HepG2 (cell line): ENCODE data around the gene FAM222A. TPM values are rescaled to one million over a fixed set of nuclear protein-coding genes. Genes with fewer than 3 reads are reported as not detected.

Source experiments
- ATAC-seq: fragments of 200-7000 bp; cut with Tn5 transposase; 3 replicates; pipeline ENCODE4 v1.9.1; 2020; ENCODE audit warnings: mild to moderate bottlenecking, moderate library complexity
- BruUV-seq: library from RNA; stranded (reverse); fragments of 400-500 nt; replicated peaks from 2 replicates; lab custom pipeline; 2021; lab: Mats Ljungman, UMichigan
- CTCF ChIA-PET: fragments of 300-600 bp; formaldehyde crosslinking; extraction: SDS; loops from one replicate; lab custom pipeline; 2021; ENCODE audit warnings: low total read pairs, inconsistent platforms, low intra/inter-chr PET ratio; lab: Yijun Ruan, JAX
- POLR2A ChIA-PET: fragments of 350-600 bp; sonication (Branson Sonifier 250); formaldehyde crosslinking; loops from one replicate; lab custom pipeline; 2020; ENCODE audit warnings: antibody characterized with exemption, inconsistent platforms; lab: Yijun Ruan, JAX
- DNase-seq: peaks from one replicate; pipeline ENCODE4 v3.0.0-alpha.2; 2015; ENCODE audit warnings: low spot score
- FAIRE-seq: peaks from 3 replicates; lab custom pipeline; 2011; peaks lifted over from hg19 to GRCh38; lab: Jason Lieb, UNC
- H2AFZ ChIP-seq: one replicate; pipeline ENCODE4 v1.6.1; 2011; ENCODE audit warnings: low read length, inconsistent platforms
- H3K27ac ChIP-seq: fragments of 300-600 bp; 3 replicates; pipeline ENCODE4 v1.8.0; 2011; ENCODE audit warnings: mixed run types, mild to moderate bottlenecking, mixed read lengths, low read length, inconsistent platforms; ENCODE audit not compliant: insufficient read depth; ENCODE audit errors: extremely low read length
- H3K27me3 ChIP-seq, 2 experiments: fragments of 200-600 bp in 1 of 2; 2 replicates in 1 of 2; 3 replicates in 1 of 2; pipeline versions ENCODE4 v1.6.0 to v1.8.0; 2011; ENCODE audit warnings: low read length in 2 of 2, mild to moderate bottlenecking in 2 of 2, moderate library complexity in 2 of 2, inconsistent platforms in 1 of 2; ENCODE audit not compliant: insufficient read depth in 2 of 2, control insufficient read depth in 1 of 2
- H3K36me3 ChIP-seq, 2 experiments: fragments of 200-600 bp in 1 of 2; replicated peaks in 1 of 2; 2 replicates in 1 of 2; 3 replicates in 1 of 2; pipeline versions ENCODE4 v1.5.1 to v1.8.0; 2011; ENCODE audit warnings: low read length in 2 of 2, inconsistent platforms in 1 of 2; ENCODE audit not compliant: insufficient read depth in 2 of 2, control insufficient read depth in 1 of 2
- H3K4me1 ChIP-seq: 2 replicates; pipeline ENCODE4 v1.5.1; 2012; ENCODE audit warnings: low read length, inconsistent platforms; ENCODE audit not compliant: insufficient read depth
- H3K4me2 ChIP-seq: 2 replicates; pipeline ENCODE4 v1.6.0; 2011; ENCODE audit warnings: low read depth, low read length, inconsistent platforms
- H3K4me3 ChIP-seq, 3 experiments: fragments of 200-600 bp in 1 of 3; sonication (generic), shearing (Covaris generic) in 1 of 3; replicated peaks in 1 of 3; 2 replicates each; pipeline ENCODE4 v1.5.1; 2011 to 2016; ENCODE audit warnings: low read length in 3 of 3, inconsistent platforms in 2 of 3, low read depth in 2 of 3, mild to moderate bottlenecking in 2 of 3, control low read depth in 1 of 3, mixed read lengths in 1 of 3; ENCODE audit not compliant: insufficient read depth in 1 of 3
- H3K79me2 ChIP-seq: one replicate; pipeline ENCODE4 v1.6.1; 2011; ENCODE audit warnings: low read length, inconsistent platforms; ENCODE audit not compliant: insufficient read depth
- H3K9ac ChIP-seq: 2 replicates; pipeline ENCODE4 v1.6.0; 2011; ENCODE audit warnings: mild to moderate bottlenecking, low read depth, low read length, inconsistent platforms; ENCODE audit not compliant: insufficient read depth
- H3K9me3 ChIP-seq: 2 replicates; pipeline ENCODE4 v1.5.1; 2012; ENCODE audit warnings: mild to moderate bottlenecking, low read length
- H4K20me1 ChIP-seq: 2 replicates; pipeline ENCODE4 v1.6.0; 2011; ENCODE audit warnings: inconsistent platforms, mild to moderate bottlenecking, low read length, moderate library complexity; ENCODE audit not compliant: insufficient read depth
- ADNP ChIP-seq: sonication (generic); formaldehyde crosslinking; IDR thresholded peaks from 2 replicates; pipeline ENCODE4 v1.4.0; 2020; ENCODE audit warnings: missing genetic modification reagents
- AGO2 ChIP-seq: fragments of 200-400 bp; formaldehyde crosslinking; optimal IDR thresholded peaks from 2 replicates; pipeline ENCODE3; 2017; ENCODE audit warnings: mild to moderate bottlenecking, low read depth, low read length, moderate library complexity
- HIC2 ChIP-seq: sonication (generic); formaldehyde crosslinking; IDR thresholded peaks from 2 replicates; pipeline ENCODE4 v1.9.0; 2022; ENCODE audit warnings: low read depth, missing genetic modification reagents
- IRX3 ChIP-seq: sonication (generic); formaldehyde crosslinking; IDR thresholded peaks from 2 replicates; pipeline ENCODE4 v1.8.1; 2023; ENCODE audit warnings: mild to moderate bottlenecking, low read depth, missing genetic modification reagents, borderline replicate concordance
- MAX ChIP-seq: IDR thresholded peaks from 2 replicates; pipeline ENCODE4 v1.6.1; 2012; ENCODE audit warnings: inconsistent platforms
- NRL ChIP-seq: sonication (generic); formaldehyde crosslinking; IDR thresholded peaks from 2 replicates; pipeline ENCODE4 v1.5.0; 2020; ENCODE audit warnings: missing genetic modification reagents, mild to moderate bottlenecking, moderate library complexity, borderline replicate concordance
- REPIN1 ChIP-seq: sonication (generic); formaldehyde crosslinking; IDR thresholded peaks from 2 replicates; pipeline ENCODE4 v1.8.0; 2022; ENCODE audit warnings: missing genetic modification reagents, low read depth, mild to moderate bottlenecking, borderline replicate concordance
- ZBTB39 ChIP-seq: sonication (generic); formaldehyde crosslinking; IDR thresholded peaks from 2 replicates; pipeline ENCODE4 v1.5.0; 2020; ENCODE audit warnings: missing genetic modification reagents
- ZKSCAN1 ChIP-seq: fragments of 150-350 bp; IDR thresholded peaks from 2 replicates; pipeline ENCODE4 v1.6.1; 2014; ENCODE audit warnings: low read length
- ZNF407 ChIP-seq: sonication (generic); formaldehyde crosslinking; IDR thresholded peaks from one replicate; pipeline ENCODE4 v1.5.1; 2020; ENCODE audit warnings: mild to moderate bottlenecking, missing genetic modification reagents; ENCODE audit errors: not compliant biosample characterization
- ZNF629 ChIP-seq: sonication (generic); formaldehyde crosslinking; conservative IDR thresholded peaks from 2 replicates; pipeline ENCODE4 v1.5.0; 2020; ENCODE audit warnings: missing genetic modification reagents
- WGBS: methylation state at CpG from one replicate; pipeline ENCODE4 v1.1.6; 2017; ENCODE audit warnings: low lambda C conversion rate; 5-methylcytosine and 5-hydroxymethylcytosine counted together
- in situ Hi-C: cut with HindIII; loops from 2 replicates; pipeline ENCODE4 v1.10.0; 2017; ENCODE audit warnings: low pct_unique_long_range_greater_than_20kb; ENCODE audit not compliant: extremely low pct_ligation_motif_present
- intact Hi-C: fragments of 100-400 bp; cut with micrococcal nuclease; formaldehyde crosslinking; loops from one replicate; pipeline ENCODE4 v1.10.0; 2022; ENCODE audit not compliant: unreplicated experiment
- polyA plus RNA-seq, 8 experiments: library from polyadenylated mRNA; depleted of rRNA in 3 of 8; stranded (reverse) in 7 of 8; unstranded in 1 of 8; fragments of >200 nt; fragmentation: Illumina TruSeq in 4 of 8; extraction: Trizol in 4 of 8; gene quantifications; 2 replicates each; pipeline versions ENCODE4 v1.2.1 to v1.2.3, GENCODE V29; 2011 to 2016; ENCODE audit warnings: low read depth in 4 of 8, missing spikeins in 1 of 8, mixed read lengths in 1 of 8; ENCODE audit not compliant: insufficient read depth in 1 of 8
- total RNA-seq, 5 experiments: library from RNA; depleted of rRNA; stranded (reverse); fragments of >200 nt; fragmentation: Illumina TruSeq; extraction: Trizol; gene quantifications; 2 replicates each; pipeline ENCODE4 v1.2.3, GENCODE V29; 2016; ENCODE audit warnings: low read depth in 1 of 5

FAM222A gene
- total and polyA plus RNA-seq, 2 of the 13 experiments (the other 11 are each of a cell fraction or from before 2014, with no cell fraction given): 2.7 to 9.6 TPM

GRCh38 chr12:109726511-109727038 lies 12.9 kb downstream of the FAM222A start:
- peak overlapping the region in 1 of 3 experiments; percentile 12; a peak in 2 of 6 replicates for H3K4me3 ChIP-seq
- H3K4me2 ChIP-seq: peak overlapping the region; percentile 57
- peaks cover 73% of the 10 kb centered on the region for H3K4me1 ChIP-seq
- peak overlapping the region; percentile 63; the same call in 1 of the 2 replicates for H3K9ac ChIP-seq
- CTCF ChIA-PET: no interaction called here
- TSS peak; percentile 55 for BruUV-seq
- H4K20me1 ChIP-seq: no peaks in the 10 kb centered on the region
- H2AFZ ChIP-seq: no peak overlapping the region
- intact Hi-C loops (no loop called here), in situ Hi-C loops (no loop called here)
- ATAC-seq (peak; percentile 2; the same call in 2 of the 3 replicates), FAIRE-seq (no peak), DNase-seq (no peak)
- no peaks in the 10 kb centered on the region for H3K27me3 ChIP-seq
- POLR2A ChIA-PET: interaction anchor here (0.8 to 2.3 kb wide), 10 partner anchors 11 to 153 kb away, joined by 3 to 21 read pairs (median 5); partner anchors contain the start of genes FAM222A, MMAB and MVK
- H3K36me3 ChIP-seq: peaks cover 0 to 7% of the 10 kb centered on the region in 2 experiments; a peak in 1 of 5 replicates
- no peaks in the 10 kb centered on the region for H3K9me3 ChIP-seq
- H3K79me2 ChIP-seq: peaks cover 10% of the 10 kb centered on the region
- 70% methylated on average over 4 of the region's 12 CpGs for WGBS
- H3K27ac ChIP-seq: peak overlapping the region; percentile 83
- TF ChIP-seq ZNF629 (CRISPR knock-in tag) (peak; percentile 98), ADNP (CRISPR knock-in tag) (peak; percentile 91), ZBTB39 (CRISPR knock-in tag) (0 out of 2 replicates have a peak, but pooled peaks have one; percentile 38), NRL (peak; percentile 58; the same call in 1 of the 2 replicates), MAX (peak; percentile 1; the same call in 1 of the 2 replicates), REPIN1 (CRISPR knock-in tag) (peak; percentile 1; the same call in 1 of the 2 replicates), AGO2 (peak; percentile 37), ZKSCAN1 (peak; percentile 88), ZNF407 (CRISPR knock-in tag) (no peak), HIC2 (no peak), IRX3 (CRISPR knock-in tag) (no peak)
